IPS DF 19.7 (cell line): ENCODE results near the gene VPS13A.
A peak's percentile ranks its signal among the peaks of the same experiment; 100 is the strongest.
"Not testable (repeated sequence)": the region's sequence is repeated elsewhere in the genome, so short reads cannot be mapped to it uniquely, and the experiment has no call there.

Source experiments
- DNase-seq: peaks from one replicate; pipeline ENCODE4 v3.0.0-alpha.2; 2013; ENCODE audit warnings: low read depth, low spot score

VPS13A gene

DNA sequence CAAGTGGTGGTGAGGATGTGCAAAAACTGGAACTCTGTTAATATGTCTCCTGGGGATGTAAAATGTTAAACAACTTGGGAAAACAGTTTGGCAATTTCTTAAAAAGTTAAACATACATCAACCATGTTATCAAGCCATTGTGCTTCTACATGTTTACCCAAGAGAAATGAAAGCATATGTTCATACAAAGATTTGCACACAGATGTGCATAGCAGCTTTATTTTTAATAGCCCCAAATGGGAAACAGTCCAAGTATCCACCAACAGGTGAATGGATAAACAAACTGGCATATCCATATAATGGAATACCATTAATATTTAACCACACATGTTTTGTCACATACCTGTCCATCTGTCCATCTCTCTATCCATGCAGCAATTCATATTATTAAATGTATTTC, 6.2 kb downstream of the VPS13A start:
- DNase-seq: no peak

DNA sequence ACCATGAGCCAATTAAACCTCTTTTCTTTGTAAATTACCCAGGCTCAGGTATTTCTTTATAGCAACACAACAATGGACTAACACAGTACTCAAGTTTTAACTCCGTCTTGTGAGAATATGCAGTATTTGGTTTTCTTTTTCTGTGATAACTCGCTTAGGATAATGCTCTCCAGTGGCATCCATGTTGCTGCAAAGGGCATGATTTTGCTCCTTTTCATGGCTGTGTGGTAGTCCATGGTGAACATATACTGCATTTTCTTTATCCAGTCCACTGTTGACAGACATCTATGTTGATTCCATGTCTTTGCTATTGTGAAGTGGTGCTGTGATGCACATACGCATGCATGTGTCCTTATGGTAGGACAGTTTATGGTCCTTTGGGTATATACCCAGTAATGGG, 10.9 kb downstream of the VPS13A start:
- no peak for DNase-seq

DNA sequence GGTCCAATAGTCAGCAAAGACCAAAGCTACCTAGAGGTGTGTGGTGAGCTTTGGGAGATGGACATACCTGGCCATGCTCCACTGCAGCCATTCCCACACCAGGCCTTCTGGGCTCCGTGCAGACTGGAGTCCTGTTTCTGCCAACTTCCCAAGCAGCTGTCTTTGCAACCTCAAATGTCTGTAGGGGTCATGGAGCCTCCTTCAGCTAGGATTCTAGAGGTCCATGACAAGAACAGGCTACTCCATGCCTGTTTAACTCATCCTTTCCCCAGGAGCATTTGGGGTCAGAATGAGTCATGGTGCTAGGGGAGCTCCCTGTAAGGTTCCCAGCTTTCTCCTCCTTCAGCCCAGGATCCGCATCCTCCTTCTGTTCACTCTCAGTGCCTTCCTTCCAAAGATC, 17.1 kb downstream of the VPS13A start:
- no peak for DNase-seq

DNA sequence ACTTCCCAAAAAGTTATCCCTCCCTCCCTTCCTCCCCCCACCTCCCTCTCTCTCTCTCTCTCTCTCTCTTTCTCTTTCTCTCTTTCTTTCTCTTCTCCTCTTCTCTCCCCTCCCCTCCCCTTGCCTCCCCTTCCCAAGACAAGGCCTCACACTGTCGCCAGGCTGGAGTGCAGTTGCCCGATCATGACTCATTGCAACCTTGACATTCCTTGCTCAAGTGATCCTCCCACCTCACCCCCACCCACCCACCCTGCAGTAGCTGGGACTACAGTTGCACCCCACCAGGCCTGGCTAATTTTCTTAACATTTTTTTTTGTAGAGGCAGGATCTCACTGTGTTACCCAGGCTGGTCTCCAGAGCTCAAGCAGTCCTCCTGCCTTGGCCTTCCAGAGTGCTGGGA, 32.8 kb downstream of the VPS13A start:
- peak; percentile 80 for DNase-seq

DNA sequence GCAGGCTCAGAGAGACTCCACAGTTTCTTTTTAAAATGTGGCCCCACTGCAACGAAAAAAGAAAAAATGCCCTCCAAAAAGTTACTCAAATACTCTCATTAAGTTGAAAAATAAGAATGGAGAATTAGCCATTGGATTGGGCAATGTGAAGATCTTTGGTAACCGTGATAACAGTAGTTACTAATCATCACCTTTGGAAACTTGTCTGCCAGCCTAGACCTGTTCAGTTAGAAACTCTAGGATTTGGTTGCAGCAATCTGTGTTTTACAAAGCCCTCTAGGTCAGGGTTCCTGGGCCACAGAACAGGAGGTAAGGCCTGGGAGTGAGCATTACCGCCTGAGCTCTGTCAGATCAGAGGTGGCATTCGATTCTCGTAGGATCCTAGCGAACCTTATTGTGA, 34.2 kb downstream of the VPS13A start:
- no peak for DNase-seq

DNA sequence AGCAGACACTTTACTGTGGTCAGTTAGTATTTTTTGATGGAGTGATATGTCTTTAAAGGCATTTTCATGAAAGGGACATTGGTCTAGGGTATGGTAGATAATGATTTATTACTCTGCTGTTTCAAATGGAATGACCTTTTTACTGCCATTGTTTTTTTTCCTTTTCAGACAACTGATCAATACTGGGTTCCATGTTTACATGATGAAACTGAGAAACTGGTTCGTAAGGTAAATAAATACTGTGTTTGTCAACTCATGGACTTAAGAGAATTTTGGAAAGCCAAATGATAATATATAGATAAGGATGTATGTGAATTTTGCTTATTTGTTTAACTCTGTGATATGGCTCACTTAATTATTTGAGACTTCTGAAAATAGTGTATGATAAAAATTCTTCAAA, 35.5 kb downstream of the VPS13A start:
- no peak for DNase-seq

DNA sequence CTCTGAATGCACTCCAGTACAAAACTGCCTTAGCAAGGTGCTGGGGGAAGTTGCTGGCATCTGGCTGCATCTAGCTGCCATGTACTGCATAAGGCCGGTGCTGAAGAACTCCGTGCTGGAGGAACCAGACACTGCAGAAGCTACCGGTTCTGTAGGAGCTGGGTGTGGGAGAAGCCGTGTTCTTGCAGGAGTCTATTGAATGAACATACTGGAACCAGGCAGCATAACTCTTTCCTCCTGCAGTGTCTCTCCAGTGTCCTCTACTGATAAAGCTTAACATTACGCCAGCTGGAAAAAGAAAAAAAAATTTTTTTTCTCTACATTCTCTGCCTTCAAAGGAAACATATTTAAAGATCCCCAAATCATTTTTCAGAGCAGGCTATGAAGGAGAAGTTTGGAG, 38.5 kb downstream of the VPS13A start:
- no peak for DNase-seq

DNA sequence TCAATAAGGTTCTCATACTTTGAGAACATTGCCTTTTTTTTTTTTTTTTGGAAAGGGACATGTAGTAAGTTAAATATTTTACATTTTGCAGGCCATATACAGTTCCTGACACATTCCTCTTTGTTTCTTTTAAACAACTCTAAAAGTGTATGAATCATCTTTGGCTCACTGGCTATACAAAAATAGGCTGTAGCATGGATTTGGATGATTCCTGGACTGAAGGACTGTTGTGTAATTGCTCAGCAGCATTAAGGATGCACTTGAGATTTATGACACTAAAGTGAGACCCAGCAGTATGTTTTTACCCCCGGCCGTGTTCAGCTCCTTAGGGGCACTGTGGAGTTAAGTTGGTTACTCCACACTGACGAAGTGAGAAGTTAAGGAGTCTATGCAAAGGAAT, 41.3 kb downstream of the VPS13A start:
- DNase-seq: no peak

DNA sequence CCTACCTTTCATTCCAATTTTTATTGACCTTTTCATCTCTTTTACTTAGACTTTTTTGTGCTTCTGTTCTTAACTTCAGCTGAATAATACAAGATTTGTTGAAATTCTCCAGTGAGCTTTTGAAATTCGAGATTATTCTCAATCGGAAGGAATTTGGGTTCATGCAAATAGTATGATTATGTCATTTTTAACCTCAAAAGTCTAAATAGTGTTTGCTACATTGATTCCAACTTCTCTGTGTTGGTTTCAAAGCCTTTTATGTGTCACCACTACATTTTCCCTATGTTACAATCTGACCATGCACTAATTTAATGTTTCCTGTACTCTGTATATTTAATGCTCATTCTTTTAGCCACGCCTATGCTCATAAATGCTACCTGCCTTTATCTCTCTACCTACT, 44.1 kb downstream of the VPS13A start:
- DNase-seq: no peak

DNA sequence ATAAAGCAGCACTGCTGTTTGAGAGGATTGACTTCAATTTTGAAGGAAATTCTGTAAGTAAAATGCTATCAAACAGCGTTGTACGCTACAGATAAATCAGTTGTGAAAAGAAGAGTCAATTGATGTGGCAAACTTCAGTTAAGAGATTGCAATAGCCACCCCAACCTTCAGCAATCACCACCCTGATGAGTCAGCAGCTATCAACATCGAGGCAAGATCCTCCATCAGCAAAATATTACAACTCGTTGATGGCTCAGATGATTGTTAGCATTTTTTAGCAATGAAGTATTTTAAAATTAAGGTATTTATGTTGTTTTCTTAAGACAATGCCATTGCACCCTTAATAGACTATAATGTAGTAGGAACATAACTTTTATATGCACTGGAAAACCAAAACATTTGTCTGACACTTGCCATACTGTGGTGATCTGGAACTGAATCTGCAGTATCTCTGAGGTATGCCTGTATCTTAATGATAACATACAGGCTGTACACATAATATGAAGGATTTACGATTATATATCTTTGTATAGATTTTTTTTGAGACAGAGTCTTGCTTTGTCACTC, 47.5 kb downstream of the VPS13A start:
- DNase-seq: no peak

DNA sequence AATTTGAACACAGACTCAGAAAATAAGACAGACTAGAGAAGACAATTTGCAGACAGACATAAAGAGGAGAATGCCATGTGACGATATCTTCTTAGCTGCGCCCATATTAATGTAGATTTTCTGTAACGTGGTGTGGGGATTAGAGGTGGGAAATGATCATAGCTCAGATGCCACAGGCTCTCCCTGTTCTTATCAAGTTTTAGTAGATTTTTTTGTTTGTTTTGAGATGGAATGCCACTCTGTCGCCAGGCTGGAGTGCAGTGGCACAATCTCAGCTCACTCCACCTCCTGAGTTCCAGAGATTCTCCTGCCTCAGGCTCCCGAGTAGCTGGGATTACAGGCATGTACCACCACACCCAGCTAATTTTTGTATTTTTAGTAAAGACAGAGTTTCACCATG, 59.4 kb downstream of the VPS13A start:
- no peak for DNase-seq

DNA sequence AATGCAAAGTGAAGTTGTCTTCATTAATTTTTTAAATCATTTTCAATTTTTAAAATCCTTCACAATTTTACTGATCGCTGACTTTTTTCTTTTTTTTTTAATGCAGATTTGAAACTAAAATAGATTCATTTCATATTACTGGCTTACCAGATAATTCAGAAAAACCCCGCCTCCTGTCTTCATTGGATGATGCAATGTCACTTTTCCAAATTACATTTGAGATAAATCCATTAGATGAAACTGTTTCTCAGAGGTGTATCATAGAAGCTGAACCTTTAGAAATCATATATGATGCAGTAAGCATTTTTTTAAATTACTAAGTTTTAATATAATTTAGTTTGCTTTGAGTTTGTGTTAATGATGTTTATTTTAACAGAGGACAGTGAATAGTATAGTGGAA, 60.6 kb downstream of the VPS13A start:
- DNase-seq: no peak

DNA sequence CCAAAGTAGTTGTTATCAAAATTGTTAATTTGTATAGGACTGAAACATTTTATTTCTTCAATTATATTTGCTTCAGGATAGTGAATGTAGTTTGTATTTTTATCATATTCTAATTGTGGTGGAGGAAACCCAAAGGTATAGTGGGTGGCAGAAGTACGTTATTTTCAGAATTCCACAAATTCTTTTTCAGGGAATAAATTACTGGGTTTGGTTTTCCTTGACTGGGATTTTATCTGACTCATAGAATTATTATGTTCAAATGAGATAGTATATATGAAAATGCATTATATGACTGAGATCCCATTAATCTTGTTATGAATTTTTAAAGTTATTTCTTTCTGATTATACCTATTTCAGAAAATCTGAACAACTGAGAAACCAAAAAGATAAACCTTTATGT, 73.7 kb downstream of the VPS13A start:
- DNase-seq: no peak

DNA sequence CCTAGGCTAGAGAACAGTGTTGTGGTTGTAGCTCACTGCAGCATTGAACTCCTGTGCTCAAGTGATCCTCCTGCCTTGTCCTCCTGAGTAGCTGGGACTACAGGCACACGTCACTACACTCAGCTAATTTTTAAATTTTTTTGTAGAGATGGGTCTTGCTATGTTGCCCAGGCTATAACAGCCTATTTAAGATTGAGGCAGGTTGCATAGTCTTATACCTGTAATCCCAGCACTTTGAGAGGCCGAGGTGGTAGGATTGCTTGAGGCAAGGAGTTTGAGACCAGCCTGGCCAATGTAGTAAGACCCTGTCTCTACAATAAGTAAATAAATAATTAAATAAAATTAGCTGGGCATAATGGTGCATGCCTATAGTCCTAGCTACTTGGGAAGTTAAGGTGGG, 79.9 kb downstream of the VPS13A start:
- DNase-seq: no peak

DNA sequence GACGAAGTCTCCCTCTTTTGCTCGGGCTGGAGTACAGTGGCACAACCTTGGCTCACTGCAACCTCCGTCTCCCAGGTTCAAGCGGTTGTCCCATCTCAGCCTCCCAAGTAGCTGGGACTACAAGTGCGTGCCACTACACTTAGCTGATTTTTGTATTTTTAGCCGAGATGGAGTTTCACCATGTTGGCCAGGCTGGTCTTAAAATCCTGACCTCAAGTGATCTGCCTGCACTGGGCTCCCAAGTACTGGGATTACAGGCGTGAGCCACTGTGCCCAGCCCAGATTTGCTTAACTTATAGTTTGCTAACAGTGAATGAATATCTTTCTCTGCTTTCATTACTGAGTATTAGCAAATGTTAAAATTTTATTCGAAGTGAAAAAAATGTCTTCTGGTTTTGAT, 84.3 kb downstream of the VPS13A start:
- no peak for DNase-seq

DNA sequence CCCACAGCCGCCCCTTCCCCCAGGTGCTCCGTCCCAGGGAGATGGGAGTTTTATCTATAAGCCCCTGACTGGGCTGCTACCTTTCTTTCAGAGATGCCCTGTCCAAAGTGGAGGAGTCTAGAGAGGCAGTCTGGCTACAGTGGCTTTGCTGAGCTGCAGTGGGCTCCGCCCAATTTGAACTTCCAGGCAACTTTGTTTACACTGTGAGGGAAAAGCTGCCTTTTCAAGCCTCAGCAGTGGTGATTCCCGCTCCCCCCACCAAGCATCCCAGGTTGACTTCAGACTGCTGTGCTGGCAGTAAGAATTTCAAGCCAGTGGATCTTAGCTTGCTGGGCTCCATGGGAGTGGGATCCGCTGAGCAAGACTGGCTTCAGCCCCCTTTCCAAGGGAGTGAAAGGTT, 90.4 kb downstream of the VPS13A start:
- not testable (repeated sequence) for DNase-seq

DNA sequence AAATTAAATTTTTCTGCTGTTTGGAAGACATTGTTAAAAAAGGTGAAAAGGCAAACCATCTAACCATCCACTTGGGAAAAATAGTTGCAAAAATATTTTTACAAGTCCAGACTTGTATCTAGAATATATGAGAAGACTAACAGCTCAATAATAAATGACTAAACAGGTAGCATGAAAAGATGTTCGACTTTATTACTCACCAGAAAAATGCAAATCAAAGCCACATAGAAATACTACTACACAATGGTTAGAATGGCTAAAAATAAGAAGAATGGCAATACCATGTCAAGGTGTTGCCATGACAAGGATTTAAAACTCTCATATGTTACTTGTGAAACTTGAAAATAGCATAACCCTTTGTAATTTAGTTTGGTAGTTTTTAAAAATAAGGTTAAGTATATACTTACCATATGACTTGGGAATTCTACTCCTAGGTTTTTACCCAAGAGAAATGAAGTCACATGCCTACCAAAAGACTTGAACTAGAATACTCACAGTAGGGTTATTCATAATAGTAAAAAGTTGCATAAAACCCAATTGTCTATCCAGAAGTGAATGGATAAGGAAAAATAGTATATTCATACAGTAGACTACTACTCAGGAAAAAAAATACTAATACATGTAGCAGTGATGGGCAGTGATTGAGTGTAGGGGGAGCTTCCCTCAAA, 93.8 kb downstream of the VPS13A start:
- no peak for DNase-seq

DNA sequence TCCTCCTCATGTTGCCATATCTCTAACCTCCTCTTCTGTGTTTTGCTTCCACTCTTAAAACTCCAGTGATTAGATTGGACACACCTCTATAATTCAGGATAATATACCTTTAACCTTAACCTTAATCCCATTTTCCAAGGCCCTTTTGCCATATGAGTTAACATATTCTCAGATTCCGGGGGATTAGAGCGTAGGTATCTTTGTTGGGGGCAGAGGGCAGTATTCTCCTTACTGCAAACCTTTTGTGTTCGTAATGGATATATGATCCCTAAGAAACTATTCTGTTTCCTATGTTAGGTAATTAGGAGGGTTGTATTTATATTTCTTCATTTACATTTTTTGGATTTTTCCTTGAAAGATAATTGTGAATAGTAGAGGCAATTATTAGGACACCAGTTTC, 99.5 kb downstream of the VPS13A start:
- DNase-seq: no peak

DNA sequence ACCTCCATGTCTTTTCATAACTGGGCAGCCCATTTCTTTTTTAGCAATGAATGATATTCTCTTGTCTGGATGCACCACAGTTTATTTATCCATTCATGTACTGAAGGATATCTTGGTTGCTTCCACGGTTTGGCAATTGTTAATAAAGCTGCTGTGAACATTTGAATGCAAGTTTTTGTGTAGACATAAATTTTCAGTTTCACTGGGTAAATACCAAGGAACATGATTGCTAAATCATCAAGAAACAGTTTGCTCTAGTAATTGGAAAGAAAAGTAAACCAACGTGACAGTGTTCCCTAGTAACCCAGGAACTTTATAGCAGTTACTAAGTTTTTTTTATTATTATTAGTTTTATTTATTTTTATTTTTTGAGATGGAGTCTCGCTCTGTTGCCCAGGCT, 100.4 kb downstream of the VPS13A start:
- no peak for DNase-seq

DNA sequence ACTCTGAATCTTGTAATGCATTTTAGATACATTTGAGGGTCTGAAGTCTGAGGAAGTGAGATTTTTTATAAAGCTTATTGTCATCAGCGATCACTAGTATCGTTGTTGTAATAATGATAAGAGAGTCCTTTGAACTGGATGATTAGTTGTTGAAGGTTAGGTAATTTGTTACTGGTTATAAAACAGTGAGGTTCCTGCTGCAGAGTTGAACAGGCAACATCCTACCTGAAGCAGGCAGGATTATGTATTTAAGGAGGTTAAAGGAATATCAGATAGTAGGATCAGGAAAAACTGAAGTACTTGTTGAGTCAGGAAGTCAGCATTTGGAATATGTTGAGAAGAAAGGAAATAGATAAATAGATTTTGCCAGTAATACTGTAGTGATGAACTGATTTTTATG, 106.7 kb downstream of the VPS13A start:
- no peak for DNase-seq

DNA sequence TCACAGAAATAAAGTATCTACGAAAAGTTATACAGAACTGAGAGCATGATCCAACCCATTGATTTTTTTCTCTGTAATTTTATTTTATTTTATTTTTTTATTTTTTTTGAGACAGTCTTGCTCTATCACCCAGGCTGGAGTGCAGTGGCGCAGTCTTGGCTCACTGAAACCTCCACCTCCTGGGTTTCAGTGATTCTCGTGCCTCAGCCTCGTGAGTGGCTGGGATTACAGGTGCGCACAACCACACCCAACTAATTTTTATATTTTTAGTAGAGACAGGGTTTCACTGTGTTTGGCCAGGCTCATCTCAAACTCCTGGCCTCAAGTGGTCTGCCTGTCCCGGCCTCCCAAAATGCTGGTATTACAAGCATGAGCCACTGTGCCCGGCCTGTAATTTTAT, 107.3 kb downstream of the VPS13A start:
- no peak for DNase-seq

DNA sequence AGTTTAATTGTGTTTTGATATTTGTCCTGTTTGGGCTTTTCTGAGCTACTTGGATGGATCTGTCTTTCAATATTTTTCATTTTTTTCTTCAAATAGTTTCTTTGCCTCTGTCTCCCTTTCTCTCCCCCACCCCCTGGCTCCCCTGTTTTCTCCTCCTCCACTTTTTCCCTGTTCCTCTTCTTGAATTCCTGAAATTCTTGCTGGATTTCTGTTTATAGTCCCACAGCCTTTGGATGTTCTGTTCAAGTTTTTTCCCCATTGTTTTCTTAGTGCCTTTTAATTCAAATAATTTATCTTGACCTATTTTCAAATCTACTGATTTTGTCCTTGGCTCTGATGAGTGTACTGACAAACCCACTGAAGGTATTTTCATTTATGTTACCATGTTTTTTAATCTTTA, 113.0 kb downstream of the VPS13A start:
- DNase-seq: no peak

DNA sequence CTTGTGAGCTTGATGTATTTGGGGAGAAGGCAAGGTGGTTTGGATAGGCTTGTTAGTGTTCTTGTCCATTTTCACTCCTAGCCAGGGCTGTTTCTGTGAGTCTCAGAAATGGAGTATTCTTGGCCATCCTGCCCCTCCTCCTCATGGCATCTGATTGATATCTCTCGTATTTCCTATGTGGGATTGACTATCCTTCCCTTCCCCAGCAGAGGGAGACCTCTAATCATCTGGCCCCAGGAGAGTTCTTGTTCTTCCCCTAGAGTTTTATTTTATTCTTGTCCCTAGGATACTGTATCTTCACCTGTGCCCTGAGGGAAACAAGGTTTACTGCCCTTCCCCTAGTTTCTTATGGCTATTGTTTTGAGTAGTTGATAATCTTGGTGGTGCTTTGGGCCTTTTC, 114.4 kb downstream of the VPS13A start:
- peak; percentile 17 for DNase-seq

DNA sequence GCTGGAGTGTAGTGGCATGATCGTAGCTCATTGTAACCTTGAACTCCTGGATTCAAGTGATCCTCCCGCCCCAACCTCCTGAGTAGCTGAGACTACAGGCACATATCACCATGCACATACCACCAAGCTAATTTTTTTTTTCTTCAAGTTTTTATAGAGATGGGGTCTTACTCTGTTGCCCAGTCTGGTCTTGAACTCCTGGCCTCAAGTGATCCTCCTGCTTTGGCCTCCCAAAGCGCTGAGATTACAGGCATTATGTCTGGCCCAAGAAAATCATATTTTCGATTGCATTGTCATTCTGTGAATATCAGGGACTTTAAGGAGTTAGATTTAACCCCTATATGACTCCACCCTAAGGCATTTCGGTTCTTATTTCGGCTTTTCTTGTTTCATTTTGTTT, 116.6 kb downstream of the VPS13A start:
- no peak for DNase-seq
